ENCODE data around the gene HNRNPR. TPM values are rescaled to one million over a fixed set of nuclear protein-coding genes. Genes with fewer than 3 reads are reported as not detected.
"Not testable (repeated sequence)": the region's sequence is repeated elsewhere in the genome, so short reads cannot be mapped to it uniquely, and the experiment has no call there.

The HNRNPR gene
- total RNA-seq, 2 experiments from 2014 or later: 92.0 to 93.3 TPM

- intact Hi-C loops (cut with DNase I, micrococcal nuclease): no loop called here
- DNase-seq (no peak), ATAC-seq (ENCODE audit: poor library complexity) (no peak)
- no peaks in the 10 kb centered on the region for H3K4me1 Mint-ChIP-seq (ENCODE audit: low read depth)
- no peaks in the 10 kb centered on the region for H3K4me1 ChIP-seq (ENCODE audit: insufficient read depth, low read length)
- no peak overlapping the region for H3K27ac ChIP-seq (ENCODE audit: low read depth in 1 of 2, low read length in 2 of 2)
- peaks cover 44% of the 10 kb centered on the region for H3K36me3 Mint-ChIP-seq (ENCODE audit: low read depth)
- ChIA-PET POLR2A (no interaction called here), CTCF (no interaction called here)
- H3K36me3 ChIP-seq (ENCODE audit: insufficient read depth, low read length): peaks cover 4% of the 10 kb centered on the region
- H3K9me3 ChIP-seq (ENCODE audit: control insufficient read depth in 1 of 2, insufficient read depth in 1 of 2, low read length in 2 of 2): no peaks in the 10 kb centered on the region
- no peak overlapping the region for H3K27ac Mint-ChIP-seq
- H3K4me3 Mint-ChIP-seq: no peak overlapping the region
- TF ChIP-seq CTCF (IDR thresholded peaks at IDR 0.05): no peak
- H3K27me3 Mint-ChIP-seq: no peaks in the 10 kb centered on the region
- H3K27me3 ChIP-seq (ENCODE audit: control insufficient read depth in 1 of 2, insufficient read depth in 2 of 2, low read length in 2 of 2): no peaks in the 10 kb centered on the region
- H3K9me3 Mint-ChIP-seq: no peaks in the 10 kb centered on the region
- no peak overlapping the region for H3K4me3 ChIP-seq (ENCODE audit: low read length)
These were observed 36.6 kb upstream of the HNRNPR start for GRCh38 chr1:23380719-23381118.

- intact Hi-C loops (cut with DNase I, micrococcal nuclease); H3K4me1 ChIP-seq (ENCODE audit: insufficient read depth, low read length); ATAC-seq (ENCODE audit: poor library complexity); H3K9me3 Mint-ChIP-seq; DNase-seq; H3K27me3 ChIP-seq (ENCODE audit: control insufficient read depth in 1 of 2, insufficient read depth in 2 of 2, low read length in 2 of 2); CTCF ChIA-PET; H3K9me3 ChIP-seq (ENCODE audit: control insufficient read depth in 1 of 2, insufficient read depth in 1 of 2, low read length in 2 of 2); H3K36me3 ChIP-seq (ENCODE audit: insufficient read depth, low read length); H3K27ac Mint-ChIP-seq; POLR2A ChIA-PET; H3K27me3 Mint-ChIP-seq; H3K4me3 Mint-ChIP-seq; H3K4me3 ChIP-seq (ENCODE audit: low read length); H3K4me1 Mint-ChIP-seq (ENCODE audit: low read depth); H3K27ac ChIP-seq (ENCODE audit: low read depth in 1 of 2, low read length in 2 of 2): not testable (repeated sequence)
- H3K36me3 Mint-ChIP-seq (ENCODE audit: low read depth): peaks cover 44% of the 10 kb centered on the region
These were observed 36.2 kb upstream of the HNRNPR start for GRCh38 chr1:23380236-23380635.

GRCh38 chr1:23376890-23377811 lies 33.1 kb upstream of the HNRNPR start:
- no peaks in the 10 kb centered on the region for H3K9me3 Mint-ChIP-seq
- Histone ChIP-seq H3K27me3 (ENCODE audit: control insufficient read depth in 1 of 2, insufficient read depth in 2 of 2, low read length in 2 of 2) (no peaks in the 10 kb centered on the region), H3K4me3 (ENCODE audit: low read length) (no peak overlapping the region), H3K27ac (ENCODE audit: low read depth in 1 of 2, low read length in 2 of 2) (no peak overlapping the region), H3K9me3 (ENCODE audit: control insufficient read depth in 1 of 2, insufficient read depth in 1 of 2, low read length in 2 of 2) (no peaks in the 10 kb centered on the region), H3K4me1 (ENCODE audit: insufficient read depth, low read length) (no peaks in the 10 kb centered on the region), H3K36me3 (ENCODE audit: insufficient read depth, low read length) (no peaks in the 10 kb centered on the region)
- POLR2A ChIA-PET: no interaction called here
- no peaks in the 10 kb centered on the region for H3K4me1 Mint-ChIP-seq (ENCODE audit: low read depth)
- no peaks in the 10 kb centered on the region for H3K27me3 Mint-ChIP-seq
- DNase-seq: no peak
- TF ChIP-seq CTCF (IDR thresholded peaks at IDR 0.05): no peak
- intact Hi-C loops (cut with DNase I, micrococcal nuclease): no loop called here
- no peak overlapping the region for H3K4me3 Mint-ChIP-seq
- no peak overlapping the region for H3K27ac Mint-ChIP-seq
- CTCF ChIA-PET: no interaction called here
- no peak for ATAC-seq (ENCODE audit: poor library complexity)
- H3K36me3 Mint-ChIP-seq (ENCODE audit: low read depth): peaks cover 21% of the 10 kb centered on the region

GRCh38 chr1:23374079-23374735 lies 30.1 kb upstream of the HNRNPR start:
- POLR2A ChIA-PET; H3K9me3 ChIP-seq (ENCODE audit: control insufficient read depth in 1 of 2, insufficient read depth in 1 of 2, low read length in 2 of 2); H3K36me3 Mint-ChIP-seq (ENCODE audit: low read depth); DNase-seq; H3K27ac Mint-ChIP-seq; H3K9me3 Mint-ChIP-seq; H3K36me3 ChIP-seq (ENCODE audit: insufficient read depth, low read length); H3K27me3 ChIP-seq (ENCODE audit: control insufficient read depth in 1 of 2, insufficient read depth in 2 of 2, low read length in 2 of 2); intact Hi-C loops (cut with DNase I, micrococcal nuclease); ATAC-seq (ENCODE audit: poor library complexity); H3K27ac ChIP-seq (ENCODE audit: low read depth in 1 of 2, low read length in 2 of 2); H3K4me3 ChIP-seq (ENCODE audit: low read length); H3K27me3 Mint-ChIP-seq; H3K4me3 Mint-ChIP-seq: not testable (repeated sequence)
- peaks cover 17% of the 10 kb centered on the region for H3K4me1 ChIP-seq (ENCODE audit: insufficient read depth, low read length)
- CTCF ChIA-PET: interaction anchor here (0.6 kb wide), 1 partner anchor 51 kb away, joined by 3 read pairs; no protein-coding TSS in a partner anchor
- peaks cover 15% of the 10 kb centered on the region for H3K4me1 Mint-ChIP-seq (ENCODE audit: low read depth)
